K562 (cell line): ENCODE results near the gene LIG3. TPM values are rescaled to one million over a fixed set of nuclear protein-coding genes. Genes with fewer than 3 reads are reported as not detected.
A peak's percentile ranks its signal among the peaks of the same experiment; 100 is the strongest.

Experiments
- ARID1B ChIP-seq: fragments of 450-650 bp; IDR thresholded peaks from 2 replicates; pipeline ENCODE4 v1.6.1; 2016; ENCODE audit warnings: antibody characterized with exemption, mild to moderate bottlenecking, inconsistent platforms
- DPF2 ChIP-seq: fragments of 450-650 bp; IDR thresholded peaks from 2 replicates; pipeline ENCODE4 v1.6.1; 2016
- JUND ChIP-seq, 2 experiments: IDR thresholded peaks; 2 replicates in 1 of 2; 3 replicates in 1 of 2; pipeline ENCODE4 v1.6.1; 2011; ENCODE audit warnings: borderline replicate concordance in 2 of 2, low read depth in 2 of 2, low read length in 2 of 2, improper control_type of control experiment in 1 of 2, missing biosample characterization in 1 of 2, missing genetic modification characterization in 1 of 2, missing genetic modification reagents in 1 of 2
- PHTF2 ChIP-seq: fragments of 250-450 bp; sonication (Bioruptor Pico); IDR thresholded peaks from 2 replicates; pipeline ENCODE4 v1.5.0; 2021; ENCODE audit warnings: mild to moderate bottlenecking
- POLR2AphosphoS2 ChIP-seq: IDR thresholded peaks from 2 replicates; pipeline ENCODE4 v1.6.1; 2012; ENCODE audit warnings: low read length, improper control_type of control experiment
- RBM25 ChIP-seq: fragments of 200-400 bp; formaldehyde crosslinking; IDR thresholded peaks from 2 replicates; pipeline ENCODE4 v1.6.1; 2018; ENCODE audit warnings: low read length, low read depth, moderate library complexity; ENCODE audit not compliant: severe bottlenecking
- SMAD1 ChIP-seq: fragments of 150-350 bp; IDR thresholded peaks from 2 replicates; pipeline ENCODE4 v1.6.1; 2014; ENCODE audit warnings: low read length, low read depth; ENCODE audit not compliant: partially characterized antibody
- SNIP1 ChIP-seq: fragments of 450-650 bp; IDR thresholded peaks from 2 replicates; pipeline ENCODE4 v1.7.1; 2017; ENCODE audit warnings: low read depth, mild to moderate bottlenecking
- SRSF7 ChIP-seq: fragments of 200-400 bp; formaldehyde crosslinking; optimal IDR thresholded peaks from 2 replicates; pipeline ENCODE3; 2017; ENCODE audit warnings: mild to moderate bottlenecking, low read depth, low read length
- TAF1 ChIP-seq: IDR thresholded peaks from 2 replicates; pipeline ENCODE4 v1.6.1; 2011; ENCODE audit warnings: mild to moderate bottlenecking, low read length, moderate library complexity; ENCODE audit not compliant: insufficient read depth, control insufficient read depth, severe bottlenecking; ENCODE audit errors: extremely low read depth
- ZNF408 ChIP-seq: fragments of 250-450 bp; sonication (Bioruptor Pico); IDR thresholded peaks from 2 replicates; pipeline ENCODE4 v1.4.0; 2020; ENCODE audit warnings: low read depth, mild to moderate bottlenecking, moderate library complexity
- polyA plus RNA-seq, 8 experiments: library from polyadenylated mRNA; depleted of rRNA in 4 of 8; stranded (reverse) in 5 of 8; unstranded in 3 of 8; fragments of >200 nt; fragmentation: Nextera tagmentation in 2 of 8; fragmentation: Illumina TruSeq in 1 of 8; extraction: Ambion mirVana in 2 of 8; extraction: Trizol in 1 of 8; gene quantifications; 2 replicates each; pipeline versions ENCODE4 v1.2.1 to v1.2.3, GENCODE V29; 2011 to 2014; ENCODE audit warnings: inconsistent platforms in 1 of 8, missing spikeins in 1 of 8
- total RNA-seq, 7 experiments: library from RNA; depleted of rRNA in 6 of 7; stranded (reverse); fragments of >200 nt in 6 of 7; fragmentation: Illumina TruSeq in 2 of 7; extraction: Trizol in 2 of 7; gene quantifications; 2 replicates each; pipeline versions ENCODE4 v1.2.1 to v1.2.3, GENCODE V29; 2011 to 2021; ENCODE audit warnings: low replicate concordance in 1 of 7
- TF ChIP-seq, protein P1 (sequence below): fragments of 450-650 bp; IDR thresholded peaks from 2 replicates; pipeline ENCODE4 v1.6.1; 2016; ENCODE audit warnings: low read depth, mild to moderate bottlenecking, moderate library complexity
- TF ChIP-seq, protein P2 (sequence below): sonication (generic); formaldehyde crosslinking; IDR thresholded peaks from 2 replicates; pipeline ENCODE4 v1.8.0; 2022; ENCODE audit warnings: mild to moderate bottlenecking, missing genetic modification reagents
- TF ChIP-seq, protein P3 (sequence below): fragments of 250-450 bp; sonication (Bioruptor Pico); IDR thresholded peaks from 2 replicates; pipeline ENCODE4 v1.8.0; 2021; ENCODE audit warnings: mild to moderate bottlenecking, moderate library complexity
- TF ChIP-seq, protein P4 (sequence below): fragments of 250-450 bp; sonication (Bioruptor Pico); IDR thresholded peaks from 2 replicates; pipeline ENCODE4 v1.9.0; 2021; ENCODE audit warnings: mild to moderate bottlenecking
- TF ChIP-seq, protein P5 (sequence below): sonication (generic); formaldehyde crosslinking; IDR thresholded peaks from 2 replicates; pipeline ENCODE4 v1.4.0; 2020; ENCODE audit warnings: mild to moderate bottlenecking, missing genetic modification reagents

The LIG3 gene
- total and polyA plus RNA-seq, 9 of the 15 experiments (the other 6 are each of a cell fraction or from before 2014, with no cell fraction given): 7.6 to 75.0 (median 43.0) TPM

DNA sequence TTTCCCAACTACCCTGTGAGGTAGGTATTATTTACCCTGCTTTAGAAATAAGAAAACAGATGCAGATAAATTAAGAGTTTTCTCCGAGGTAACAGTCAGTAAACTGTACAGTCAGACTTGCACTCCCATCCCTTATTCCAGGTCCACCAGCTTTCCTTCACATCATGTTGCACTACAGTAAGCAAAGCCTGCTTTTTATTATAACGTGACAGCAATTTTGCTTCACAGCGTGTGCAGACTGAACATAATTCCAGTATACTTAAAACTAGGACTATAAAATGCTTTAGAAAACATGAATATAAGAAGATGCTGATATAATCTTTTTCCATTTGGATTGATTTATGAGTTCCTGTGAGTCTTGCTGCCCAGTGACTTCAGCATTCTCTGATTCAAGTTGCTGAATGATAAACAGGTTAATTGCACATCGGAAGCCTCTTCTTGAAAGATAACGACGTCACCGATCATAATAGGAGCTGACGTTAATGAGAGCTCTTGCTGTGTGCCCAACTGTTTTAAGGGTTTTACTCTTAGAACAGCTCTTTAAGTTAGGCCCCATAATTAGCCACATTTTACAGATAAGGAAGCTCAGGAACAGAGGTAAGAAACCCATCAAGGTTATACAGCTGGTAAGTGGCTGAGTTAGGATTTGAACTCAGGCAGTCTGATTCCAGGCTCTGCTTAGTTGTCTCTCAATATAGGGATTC, 1.4 kb downstream of the LIG3 start (continued):
- TF ChIP-seq, protein P1, sequence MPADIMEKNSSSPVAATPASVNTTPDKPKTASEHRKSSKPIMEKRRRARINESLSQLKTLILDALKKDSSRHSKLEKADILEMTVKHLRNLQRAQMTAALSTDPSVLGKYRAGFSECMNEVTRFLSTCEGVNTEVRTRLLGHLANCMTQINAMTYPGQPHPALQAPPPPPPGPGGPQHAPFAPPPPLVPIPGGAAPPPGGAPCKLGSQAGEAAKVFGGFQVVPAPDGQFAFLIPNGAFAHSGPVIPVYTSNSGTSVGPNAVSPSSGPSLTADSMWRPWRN: peak; percentile 72
- no peak for TF ChIP-seq SMAD1
- TF ChIP-seq, protein P2, sequence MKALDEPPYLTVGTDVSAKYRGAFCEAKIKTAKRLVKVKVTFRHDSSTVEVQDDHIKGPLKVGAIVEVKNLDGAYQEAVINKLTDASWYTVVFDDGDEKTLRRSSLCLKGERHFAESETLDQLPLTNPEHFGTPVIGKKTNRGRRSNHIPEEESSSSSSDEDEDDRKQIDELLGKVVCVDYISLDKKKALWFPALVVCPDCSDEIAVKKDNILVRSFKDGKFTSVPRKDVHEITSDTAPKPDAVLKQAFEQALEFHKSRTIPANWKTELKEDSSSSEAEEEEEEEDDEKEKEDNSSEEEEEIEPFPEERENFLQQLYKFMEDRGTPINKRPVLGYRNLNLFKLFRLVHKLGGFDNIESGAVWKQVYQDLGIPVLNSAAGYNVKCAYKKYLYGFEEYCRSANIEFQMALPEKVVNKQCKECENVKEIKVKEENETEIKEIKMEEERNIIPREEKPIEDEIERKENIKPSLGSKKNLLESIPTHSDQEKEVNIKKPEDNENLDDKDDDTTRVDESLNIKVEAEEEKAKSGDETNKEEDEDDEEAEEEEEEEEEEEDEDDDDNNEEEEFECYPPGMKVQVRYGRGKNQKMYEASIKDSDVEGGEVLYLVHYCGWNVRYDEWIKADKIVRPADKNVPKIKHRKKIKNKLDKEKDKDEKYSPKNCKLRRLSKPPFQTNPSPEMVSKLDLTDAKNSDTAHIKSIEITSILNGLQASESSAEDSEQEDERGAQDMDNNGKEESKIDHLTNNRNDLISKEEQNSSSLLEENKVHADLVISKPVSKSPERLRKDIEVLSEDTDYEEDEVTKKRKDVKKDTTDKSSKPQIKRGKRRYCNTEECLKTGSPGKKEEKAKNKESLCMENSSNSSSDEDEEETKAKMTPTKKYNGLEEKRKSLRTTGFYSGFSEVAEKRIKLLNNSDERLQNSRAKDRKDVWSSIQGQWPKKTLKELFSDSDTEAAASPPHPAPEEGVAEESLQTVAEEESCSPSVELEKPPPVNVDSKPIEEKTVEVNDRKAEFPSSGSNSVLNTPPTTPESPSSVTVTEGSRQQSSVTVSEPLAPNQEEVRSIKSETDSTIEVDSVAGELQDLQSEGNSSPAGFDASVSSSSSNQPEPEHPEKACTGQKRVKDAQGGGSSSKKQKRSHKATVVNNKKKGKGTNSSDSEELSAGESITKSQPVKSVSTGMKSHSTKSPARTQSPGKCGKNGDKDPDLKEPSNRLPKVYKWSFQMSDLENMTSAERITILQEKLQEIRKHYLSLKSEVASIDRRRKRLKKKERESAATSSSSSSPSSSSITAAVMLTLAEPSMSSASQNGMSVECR (CRISPR knock-in tag): no peak
- peak; percentile 85 for TF ChIP-seq DPF2
- TF ChIP-seq, protein P3, sequence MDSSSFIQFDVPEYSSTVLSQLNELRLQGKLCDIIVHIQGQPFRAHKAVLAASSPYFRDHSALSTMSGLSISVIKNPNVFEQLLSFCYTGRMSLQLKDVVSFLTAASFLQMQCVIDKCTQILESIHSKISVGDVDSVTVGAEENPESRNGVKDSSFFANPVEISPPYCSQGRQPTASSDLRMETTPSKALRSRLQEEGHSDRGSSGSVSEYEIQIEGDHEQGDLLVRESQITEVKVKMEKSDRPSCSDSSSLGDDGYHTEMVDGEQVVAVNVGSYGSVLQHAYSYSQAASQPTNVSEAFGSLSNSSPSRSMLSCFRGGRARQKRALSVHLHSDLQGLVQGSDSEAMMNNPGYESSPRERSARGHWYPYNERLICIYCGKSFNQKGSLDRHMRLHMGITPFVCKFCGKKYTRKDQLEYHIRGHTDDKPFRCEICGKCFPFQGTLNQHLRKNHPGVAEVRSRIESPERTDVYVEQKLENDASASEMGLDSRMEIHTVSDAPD (CRISPR knock-in tag): no peak
- TF ChIP-seq, protein P4, sequence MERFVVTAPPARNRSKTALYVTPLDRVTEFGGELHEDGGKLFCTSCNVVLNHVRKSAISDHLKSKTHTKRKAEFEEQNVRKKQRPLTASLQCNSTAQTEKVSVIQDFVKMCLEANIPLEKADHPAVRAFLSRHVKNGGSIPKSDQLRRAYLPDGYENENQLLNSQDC: no peak
- TF ChIP-seq JUND (IDR thresholded peaks at IDR 0.05; ENCODE audit: borderline replicate concordance, low read depth, low read length): peak; percentile 75
- TF ChIP-seq JUND (tag; IDR thresholded peaks at IDR 0.05; ENCODE audit: borderline replicate concordance, low read depth, low read length): peak; percentile 52; the same call in 2 of the 3 replicates
- TF ChIP-seq ARID1B: peak; percentile 89
- TF ChIP-seq POLR2AphosphoS2: no peak
- TF ChIP-seq, protein P5, sequence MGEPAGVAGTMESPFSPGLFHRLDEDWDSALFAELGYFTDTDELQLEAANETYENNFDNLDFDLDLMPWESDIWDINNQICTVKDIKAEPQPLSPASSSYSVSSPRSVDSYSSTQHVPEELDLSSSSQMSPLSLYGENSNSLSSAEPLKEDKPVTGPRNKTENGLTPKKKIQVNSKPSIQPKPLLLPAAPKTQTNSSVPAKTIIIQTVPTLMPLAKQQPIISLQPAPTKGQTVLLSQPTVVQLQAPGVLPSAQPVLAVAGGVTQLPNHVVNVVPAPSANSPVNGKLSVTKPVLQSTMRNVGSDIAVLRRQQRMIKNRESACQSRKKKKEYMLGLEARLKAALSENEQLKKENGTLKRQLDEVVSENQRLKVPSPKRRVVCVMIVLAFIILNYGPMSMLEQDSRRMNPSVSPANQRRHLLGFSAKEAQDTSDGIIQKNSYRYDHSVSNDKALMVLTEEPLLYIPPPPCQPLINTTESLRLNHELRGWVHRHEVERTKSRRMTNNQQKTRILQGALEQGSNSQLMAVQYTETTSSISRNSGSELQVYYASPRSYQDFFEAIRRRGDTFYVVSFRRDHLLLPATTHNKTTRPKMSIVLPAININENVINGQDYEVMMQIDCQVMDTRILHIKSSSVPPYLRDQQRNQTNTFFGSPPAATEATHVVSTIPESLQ (CRISPR knock-in tag): no peak
- TF ChIP-seq SNIP1: no peak
- TF ChIP-seq SRSF7: no peak
- no peak for TF ChIP-seq RBM25
- TF ChIP-seq PHTF2 (CRISPR knock-in tag): no peak
- TF ChIP-seq TAF1: peak; percentile 27
- no peak for TF ChIP-seq ZNF408 (CRISPR knock-in tag)
